DOHH2 (cell line): ENCODE data around the gene SEC22A.
A peak's percentile ranks its signal among the peaks of the same experiment; 100 is the strongest.

ENCODE experiments used
- CTCF ChIP-seq: fragments of 200-600 bp; sonication (generic); IDR thresholded peaks from one replicate; pipeline ENCODE4 v1.5.1; 2014; ENCODE audit warnings: antibody characterized with exemption, mild to moderate bottlenecking, low read depth, low read length; ENCODE audit not compliant: poor library complexity, severe bottlenecking
- EZH2phosphoT487 ChIP-seq: fragments of 200-600 bp; sonication (generic); IDR thresholded peaks from 2 replicates; pipeline ENCODE4 v1.6.1; 2017; ENCODE audit warnings: borderline replicate concordance, mild to moderate bottlenecking, antibody characterized with exemption, low read length, moderate library complexity, mixed read lengths

DNA sequence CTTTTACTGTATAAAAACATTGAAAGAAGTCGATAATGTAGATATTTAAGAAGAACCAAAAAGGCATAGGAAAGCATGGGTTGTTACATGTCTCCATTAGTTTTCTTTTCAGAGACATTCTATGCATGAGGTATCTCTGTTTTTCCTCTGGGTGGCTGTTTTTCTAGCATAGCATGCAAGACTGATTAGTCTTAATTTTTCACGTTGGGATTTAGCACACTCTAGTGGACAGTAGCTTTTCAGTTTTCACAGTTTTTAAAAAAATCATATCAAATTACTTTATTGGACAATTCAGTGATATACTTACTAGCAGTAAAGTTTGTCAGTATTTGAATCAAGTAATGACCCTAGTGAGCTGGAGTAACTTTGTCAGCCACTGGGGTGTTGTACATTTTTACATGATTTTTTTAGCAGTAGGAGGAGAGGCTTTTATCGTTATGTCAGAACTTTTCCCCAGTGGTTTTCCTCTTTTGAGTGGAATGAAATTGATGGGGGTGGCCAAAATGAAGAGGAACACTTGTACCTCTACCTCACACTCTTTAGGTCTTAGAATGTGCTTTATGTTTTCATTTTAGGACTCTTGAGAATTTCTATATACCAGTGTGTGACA is 57.2 kb downstream of the SEC22A start:
- TF ChIP-seq CTCF (peak; percentile 64), EZH2phosphoT487 (no peak)
